OCI-M2 (cell line): Measurements from ENCODE around the gene HRCT1.

Source experiments
- DNase-seq: peaks from one replicate; lab custom pipeline; 2025; ENCODE audit not compliant: unreplicated experiment; lab: John Stamatoyannopoulos, UW

Gene HRCT1

GRCh38 chr9:35940458-35941407 lies 34.7 kb downstream of the HRCT1 start:
- no peak for DNase-seq

GRCh38 chr9:35942286-35942685 lies 36.3 kb downstream of the HRCT1 start:
- no peak for DNase-seq

GRCh38 chr9:35944173-35944572 lies 38.2 kb downstream of the HRCT1 start:
- DNase-seq: no peak

- DNase-seq: no peak
Observed at GRCh38 chr9:35944841-35945240, 38.8 kb downstream of the HRCT1 start.

GRCh38 chr9:35945341-35946018 lies 39.5 kb downstream of the HRCT1 start:
- DNase-seq: no peak

GRCh38 chr9:35948451-35948850 lies 42.4 kb downstream of the HRCT1 start:
- DNase-seq: no peak

- no peak for DNase-seq
Observed at GRCh38 chr9:35948901-35949318, 42.9 kb downstream of the HRCT1 start.

GRCh38 chr9:35951736-35952135 lies 45.7 kb downstream of the HRCT1 start:
- no peak for DNase-seq

GRCh38 chr9:35952526-35953191 lies 46.7 kb downstream of the HRCT1 start:
- DNase-seq: no peak

- peak; percentile 7 for DNase-seq
Observed at GRCh38 chr9:35954942-35955546, 49.0 kb downstream of the HRCT1 start.

- DNase-seq: no peak
Observed at GRCh38 chr9:35956651-35957050, 50.6 kb downstream of the HRCT1 start.
